ENCODE results near the gene LRRC57. TPM values are rescaled to one million over a fixed set of nuclear protein-coding genes. Genes with fewer than 3 reads are reported as not detected.

The LRRC57 gene
- total RNA-seq, 3 donors from 2014 or later, result 24.1 to 30.9 (median 26.6) TPM

DNA sequence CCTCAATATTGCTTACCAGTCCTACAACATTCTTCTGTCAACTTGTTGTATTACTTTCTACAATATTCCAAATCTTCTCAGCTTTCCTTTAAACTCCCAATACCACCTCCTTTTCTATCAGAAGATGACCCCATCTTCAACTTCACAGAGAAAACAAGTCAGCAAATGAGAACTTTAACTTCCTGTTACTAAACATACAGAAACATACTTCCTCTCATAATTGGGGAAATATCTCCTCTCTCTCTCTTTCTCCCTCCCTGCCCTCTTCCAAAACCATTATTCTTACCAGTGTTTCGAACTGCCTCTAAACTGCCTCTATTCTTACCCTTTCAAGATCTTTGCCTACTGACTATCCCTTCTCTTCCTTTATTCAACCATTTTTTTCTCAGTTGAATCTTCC, 54.9 kb downstream of the LRRC57 start:
- ATAC-seq, result no peak
- TF ChIP-seq CTCF (IDR thresholded peaks at IDR 0.05), result no peak
- DNase-seq, result no peak
- Histone ChIP-seq H3K9me3 (no peaks in the 10 kb centered on the region), H3K4me1 (ENCODE audit: low read depth) (peaks cover 24% of the 10 kb centered on the region), H3K36me3 (ENCODE audit: low read depth) (no peaks in the 10 kb centered on the region), H3K4me3 (no peak overlapping the region)
- intact Hi-C loops (cut with DNase I, micrococcal nuclease), result no loop called here

- H3K36me3 ChIP-seq (ENCODE audit: low read depth), result no peaks in the 10 kb centered on the region
- ATAC-seq (no peak), DNase-seq (no peak)
- TF ChIP-seq CTCF (IDR thresholded peaks at IDR 0.05), result no peak
- H3K4me3 ChIP-seq, result no peak overlapping the region
- H3K4me1 ChIP-seq (ENCODE audit: low read depth), result peaks cover 21% of the 10 kb centered on the region
- H3K9me3 ChIP-seq, result no peaks in the 10 kb centered on the region
- intact Hi-C loops (cut with DNase I, micrococcal nuclease), result no loop called here
Observed at GRCh38 chr15:42491539-42492225, 56.9 kb downstream of the LRRC57 start.

- Histone ChIP-seq H3K9me3 (no peaks in the 10 kb centered on the region), H3K4me3 (peak within 1 kb of the TSS; percentile 92), H3K4me1 (ENCODE audit: low read depth) (peaks cover 16% of the 10 kb centered on the region), H3K36me3 (ENCODE audit: low read depth) (no peaks in the 10 kb centered on the region)
- intact Hi-C loops (cut with DNase I, micrococcal nuclease), result no loop called here
- ATAC-seq (peak; percentile 78), DNase-seq (peak; percentile 84 to 91 (median 90))
- TF ChIP-seq CTCF (IDR thresholded peaks at IDR 0.05), result no peak
Observed at GRCh38 chr15:42490671-42491538, 57.7 kb downstream of the LRRC57 start, which contains the start of gene ZNF106. ZNF106 (minus strand) TSS chr15:42491141; CDS start chr15:42472289, 18,852 bp downstream.

DNA sequence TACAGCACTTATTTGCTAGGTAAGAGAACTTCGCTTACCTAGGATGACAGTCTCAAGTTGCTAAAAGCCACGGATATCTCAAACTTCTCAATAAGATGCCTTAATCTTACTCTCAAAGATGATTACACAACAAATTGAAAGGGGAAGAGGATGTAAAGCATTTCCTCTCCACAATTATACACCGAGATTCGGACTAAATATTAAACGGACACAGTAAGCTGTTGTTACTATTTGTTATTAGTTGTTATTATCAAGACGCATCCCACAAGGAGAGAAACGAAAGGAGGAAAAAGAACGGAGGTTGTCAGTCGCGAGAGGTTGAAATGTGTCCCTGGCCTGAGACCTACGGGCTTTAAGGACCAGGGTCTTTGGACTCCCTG, 58.3 kb downstream of the LRRC57 start:
- TF ChIP-seq CTCF (IDR thresholded peaks at IDR 0.05), result no peak
- Histone ChIP-seq H3K9me3 (no peaks in the 10 kb centered on the region), H3K4me1 (ENCODE audit: low read depth) (peaks cover 16% of the 10 kb centered on the region), H3K4me3 (peak overlapping the region; percentile 92), H3K36me3 (ENCODE audit: low read depth) (no peaks in the 10 kb centered on the region)
- DNase-seq (no peak), ATAC-seq (peak; percentile 3)
- intact Hi-C loops (cut with DNase I, micrococcal nuclease), result no loop called here

Other genes with a start within 250 kb of the LRRC57 start
- 10 to 100 TPM; 11.6 to 21.5 (median 16.1) TPM for gene CAPN3, start 189.3 kb downstream of the LRRC57 start, total RNA-seq
- 10 to 100 TPM; 40.0 to 94.9 (median 45.8) TPM for gene ZNF106, start 57.7 kb downstream of the LRRC57 start, total RNA-seq
- gene SNAP23, start 53.2 kb downstream of the LRRC57 start, total RNA-seq, result 10 to 100 TPM; 65.3 to 97.9 (median 90.3) TPM
- 10 to 100 TPM; 11.7 to 16.5 (median 13.4) TPM for gene HAUS2, start within 50 bp of the LRRC57 start, total RNA-seq
- 10 to 100 TPM in 1 of 3 donors, 1 to 10 TPM in 2; 6.1 to 42.8 (median 8.5) TPM for gene STARD9, start 26.8 kb upstream of the LRRC57 start, total RNA-seq
- gene CDAN1, start 188.3 kb upstream of the LRRC57 start, total RNA-seq, result 10 to 100 TPM in 2 of 3 donors, 1 to 10 TPM in 1; 9.2 to 22.5 (median 11.7) TPM

Measured in mucosa of descending colon (tissue), 3 donors.